ENCODE results near the gene RAB30.

DNA sequence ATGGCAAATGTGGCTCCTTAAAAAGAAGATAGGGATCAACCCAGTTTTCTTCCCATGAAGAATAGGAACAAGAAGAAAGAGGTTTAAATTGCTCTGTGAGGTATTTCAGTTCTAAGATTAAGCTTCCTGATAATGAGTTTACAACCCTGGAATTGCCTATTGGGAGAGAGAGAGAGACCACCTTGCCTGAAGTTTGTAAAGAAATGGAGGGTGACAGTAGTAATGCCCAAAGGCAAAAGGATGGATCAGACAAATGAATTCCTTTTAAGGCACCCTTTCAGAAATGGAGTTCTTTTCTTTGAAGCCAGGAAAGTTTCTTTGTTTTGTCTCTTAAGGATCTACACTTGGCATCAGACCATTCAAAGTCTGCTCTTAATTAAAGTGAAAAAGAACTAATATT lies 95.8 kb downstream of the RAB30 start:
- TF ChIP-seq, protein P1, sequence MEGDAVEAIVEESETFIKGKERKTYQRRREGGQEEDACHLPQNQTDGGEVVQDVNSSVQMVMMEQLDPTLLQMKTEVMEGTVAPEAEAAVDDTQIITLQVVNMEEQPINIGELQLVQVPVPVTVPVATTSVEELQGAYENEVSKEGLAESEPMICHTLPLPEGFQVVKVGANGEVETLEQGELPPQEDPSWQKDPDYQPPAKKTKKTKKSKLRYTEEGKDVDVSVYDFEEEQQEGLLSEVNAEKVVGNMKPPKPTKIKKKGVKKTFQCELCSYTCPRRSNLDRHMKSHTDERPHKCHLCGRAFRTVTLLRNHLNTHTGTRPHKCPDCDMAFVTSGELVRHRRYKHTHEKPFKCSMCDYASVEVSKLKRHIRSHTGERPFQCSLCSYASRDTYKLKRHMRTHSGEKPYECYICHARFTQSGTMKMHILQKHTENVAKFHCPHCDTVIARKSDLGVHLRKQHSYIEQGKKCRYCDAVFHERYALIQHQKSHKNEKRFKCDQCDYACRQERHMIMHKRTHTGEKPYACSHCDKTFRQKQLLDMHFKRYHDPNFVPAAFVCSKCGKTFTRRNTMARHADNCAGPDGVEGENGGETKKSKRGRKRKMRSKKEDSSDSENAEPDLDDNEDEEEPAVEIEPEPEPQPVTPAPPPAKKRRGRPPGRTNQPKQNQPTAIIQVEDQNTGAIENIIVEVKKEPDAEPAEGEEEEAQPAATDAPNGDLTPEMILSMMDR (IDR thresholded peaks at IDR 0.05; ENCODE audit: poor library complexity) = no peak
- no peak for TF ChIP-seq EZH2 (IDR thresholded peaks at IDR 0.05; ENCODE audit: borderline replicate concordance)
- TF ChIP-seq EZH2phosphoT487 (IDR thresholded peaks at IDR 0.05; ENCODE audit: low read depth, severe bottlenecking, unreplicated experiment) = no peak

Data from hepatocyte (in vitro differentiated cells).